D341Med (cell line): Measurements from ENCODE around the gene MYMX.
A peak's percentile ranks its signal among the peaks of the same experiment; 100 is the strongest.
"Not testable (repeated sequence)": the region's sequence is repeated elsewhere in the genome, so short reads cannot be mapped to it uniquely, and the experiment has no call there.

ENCODE experiments used
- DNase-seq: peaks from one replicate; pipeline ENCODE4 v3.0.0; 2012; ENCODE audit warnings: low spot score

The MYMX gene

DNA sequence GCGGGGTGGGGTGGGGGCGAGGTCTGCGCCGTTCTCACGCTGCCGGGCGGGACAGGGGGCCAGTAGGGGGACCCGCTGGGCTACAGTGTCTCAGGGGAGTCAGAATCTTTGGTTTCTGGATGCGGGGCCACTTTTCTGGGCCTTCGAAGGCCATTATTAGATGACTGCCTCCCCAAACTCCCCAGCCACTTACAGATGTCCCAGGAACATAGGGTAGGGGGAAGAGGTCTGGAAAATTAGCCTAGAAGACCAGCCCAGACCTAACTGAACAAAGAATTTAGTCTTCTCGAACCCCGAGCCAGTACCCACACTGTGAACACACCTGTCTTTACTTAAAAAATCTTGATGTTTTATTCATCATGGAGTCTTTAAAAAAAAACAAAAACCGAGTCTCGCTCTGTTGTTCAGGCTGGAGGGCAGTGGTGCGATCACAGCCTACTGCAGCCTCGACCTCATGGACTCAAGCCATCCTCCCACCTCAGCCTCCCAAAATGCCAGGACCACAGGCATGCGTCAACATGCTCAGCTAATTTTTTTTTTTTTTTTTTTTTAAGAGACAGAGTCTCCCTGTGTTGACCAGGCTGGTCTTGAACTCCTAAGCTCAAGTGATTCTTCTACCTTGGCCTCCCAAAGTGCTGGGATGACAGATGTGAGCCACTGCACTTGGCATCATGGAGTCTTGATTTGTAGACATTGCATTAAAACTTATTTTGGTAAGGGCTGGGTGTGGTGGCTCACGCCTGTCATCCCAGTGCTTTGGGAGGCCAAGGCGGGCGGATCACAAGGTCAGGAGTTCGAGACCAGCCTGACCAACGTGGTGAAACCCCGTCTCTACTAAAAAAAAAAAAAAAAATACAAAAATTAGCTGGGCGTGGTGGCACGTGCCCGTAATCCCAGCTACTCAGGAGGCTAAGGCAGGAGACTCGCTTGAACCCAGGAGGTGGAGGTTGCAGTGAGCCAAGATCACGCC, 3.4 kb downstream of the MYMX start:
- no peak for DNase-seq

DNA sequence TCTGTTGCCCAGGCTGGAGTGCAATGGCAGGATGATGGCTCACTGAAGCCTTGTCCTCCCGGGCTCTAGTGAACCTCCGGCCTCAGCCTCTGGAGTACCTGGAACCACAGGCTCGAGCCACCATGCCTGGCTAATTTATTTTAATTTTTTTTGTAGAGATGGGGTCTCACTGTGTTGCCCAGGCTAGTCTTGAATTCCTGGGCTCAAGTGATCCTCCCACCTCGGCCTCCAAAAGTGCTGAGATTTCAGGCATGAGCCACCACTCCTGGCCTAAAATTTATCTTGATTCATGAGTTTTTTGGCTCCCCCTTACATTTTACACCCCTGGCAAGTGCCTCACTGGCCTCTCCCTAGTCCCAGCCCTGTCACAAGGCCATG, 4.2 kb downstream of the MYMX start:
- no peak for DNase-seq

DNA sequence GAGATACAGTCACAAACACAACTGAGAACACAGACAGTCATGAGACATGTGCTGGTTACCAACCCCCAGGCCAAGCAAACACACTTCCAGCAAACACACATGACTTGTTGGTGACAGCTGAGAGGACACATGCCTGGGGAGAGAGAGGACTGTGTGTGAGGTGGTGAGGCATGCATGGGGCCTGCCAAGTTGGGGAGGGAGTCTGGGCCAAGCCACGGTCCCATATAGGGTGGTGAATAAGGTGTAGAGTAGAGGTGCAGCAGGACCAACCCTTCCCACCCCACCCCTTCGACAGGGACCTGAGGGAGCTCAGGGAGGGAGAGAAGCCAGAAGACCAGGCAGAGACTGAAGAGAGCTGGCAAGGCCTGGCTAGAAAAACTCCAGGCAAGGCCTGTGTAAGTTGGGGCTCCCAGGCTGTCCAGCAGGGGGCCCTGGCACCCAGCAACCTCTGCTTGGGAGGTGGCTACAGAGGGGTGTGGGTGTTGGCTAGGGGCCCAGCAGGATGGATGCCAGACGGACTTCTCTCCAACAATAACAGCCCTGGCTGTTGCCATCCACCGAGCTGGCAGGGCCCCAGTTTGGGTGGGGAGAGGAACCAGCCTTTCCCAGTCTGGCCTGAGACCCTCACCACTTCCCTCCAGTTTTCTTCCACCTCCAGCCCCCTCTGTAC, 4.7 kb downstream of the MYMX start:
- DNase-seq = peak; percentile 84

DNA sequence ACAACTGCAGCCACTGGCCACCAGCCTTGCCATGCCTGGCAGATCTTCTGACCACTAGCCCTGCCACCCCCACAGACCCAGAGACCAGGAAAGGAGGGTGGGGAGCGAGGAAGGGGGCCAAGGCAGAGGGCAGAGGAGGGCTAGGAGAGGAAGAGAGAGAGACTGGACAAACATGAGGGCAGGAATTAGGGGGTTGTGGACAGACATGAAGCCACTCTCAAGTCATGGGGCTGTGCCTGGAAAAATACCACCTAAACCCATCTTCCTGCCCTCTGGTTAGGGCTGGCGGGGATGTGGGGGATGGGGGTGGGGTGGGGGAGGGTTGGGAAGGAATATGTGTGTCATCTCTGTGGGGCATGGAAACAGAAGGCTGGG, 5.2 kb downstream of the MYMX start:
- no peak for DNase-seq

DNA sequence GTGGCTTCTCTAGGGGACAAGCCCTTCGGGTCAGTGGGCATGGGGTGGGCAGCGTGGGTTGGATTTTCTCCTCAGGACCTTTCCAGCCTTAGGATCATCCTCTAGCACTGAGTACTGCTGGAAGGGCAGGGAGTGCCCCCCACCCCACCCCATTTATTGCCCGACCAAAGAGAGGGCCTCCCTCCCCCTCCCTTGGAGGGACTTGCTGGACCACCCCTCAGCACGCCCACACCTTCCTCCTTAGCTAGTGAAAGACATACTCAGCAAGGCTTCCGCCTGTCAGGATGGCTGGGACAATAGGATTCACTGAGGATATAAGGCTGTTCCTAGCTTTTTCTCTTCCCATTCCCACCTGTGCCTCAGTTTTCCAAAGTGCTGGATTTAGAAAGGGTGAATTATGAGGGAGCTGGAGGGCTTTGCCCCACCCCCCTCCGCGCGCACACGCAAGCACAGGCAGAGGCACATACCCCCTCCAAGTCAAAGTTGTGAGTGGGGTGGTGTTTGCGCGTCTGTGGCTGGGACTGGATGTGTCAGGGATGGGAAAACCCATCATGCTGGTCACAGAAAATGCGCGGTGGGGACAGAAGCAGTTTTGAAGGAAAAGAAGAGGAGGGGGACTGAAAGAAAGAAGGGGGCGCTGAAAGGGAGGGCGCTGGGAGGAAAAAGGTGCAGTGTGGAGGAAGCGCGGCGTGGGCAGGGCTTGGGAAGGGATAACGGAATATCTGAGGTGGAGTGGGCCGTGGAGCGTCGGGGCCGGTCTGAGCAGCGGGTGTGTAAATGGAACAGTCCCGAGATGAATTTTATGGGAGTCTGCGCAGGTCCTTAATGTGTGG, 6.0 kb downstream of the MYMX start:
- DNase-seq = no peak

DNA sequence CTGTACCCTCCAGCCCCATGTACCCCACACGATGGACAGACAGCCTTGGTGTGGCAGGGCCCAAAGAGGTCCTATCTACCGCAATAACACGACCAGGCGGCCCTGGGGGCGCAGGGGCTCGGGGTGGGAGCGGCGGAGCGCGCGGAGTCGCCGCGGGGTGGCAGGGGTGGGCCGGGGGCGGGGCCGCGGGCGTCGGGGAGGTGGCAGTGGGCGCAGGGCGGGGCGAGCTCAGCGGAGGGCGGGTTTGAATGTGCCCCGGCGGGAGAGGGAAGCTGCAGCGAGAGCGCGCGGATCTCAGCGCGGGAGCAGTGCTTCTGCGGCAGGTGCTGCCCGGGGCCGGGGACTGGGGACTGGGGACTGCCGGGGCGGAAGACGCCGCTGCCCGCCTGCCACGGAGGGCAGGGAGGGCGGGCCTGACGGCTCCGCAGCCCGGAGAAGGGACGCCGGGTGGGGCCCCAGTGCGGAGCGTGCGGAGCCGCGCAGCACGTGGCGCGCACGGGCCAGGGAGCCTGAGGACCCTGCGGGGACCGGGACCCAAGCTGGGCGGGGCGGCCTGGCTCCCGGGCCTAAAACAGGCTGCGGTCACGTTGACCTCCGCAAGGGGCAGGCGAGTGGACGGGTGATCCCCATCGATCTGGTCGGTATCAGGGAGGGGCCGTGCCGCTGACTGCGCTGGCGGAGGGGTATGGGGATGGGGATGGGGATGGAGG, 6.7 kb downstream of the MYMX start, which contains the start of gene SLC29A1:
Gene SLC29A1, plus strand, starts transcription at position 277 of the 710 bp plus-strand sequence. CDS start 3,719 bp downstream, outside the sequence.
- DNase-seq = peak; percentile 98

DNA sequence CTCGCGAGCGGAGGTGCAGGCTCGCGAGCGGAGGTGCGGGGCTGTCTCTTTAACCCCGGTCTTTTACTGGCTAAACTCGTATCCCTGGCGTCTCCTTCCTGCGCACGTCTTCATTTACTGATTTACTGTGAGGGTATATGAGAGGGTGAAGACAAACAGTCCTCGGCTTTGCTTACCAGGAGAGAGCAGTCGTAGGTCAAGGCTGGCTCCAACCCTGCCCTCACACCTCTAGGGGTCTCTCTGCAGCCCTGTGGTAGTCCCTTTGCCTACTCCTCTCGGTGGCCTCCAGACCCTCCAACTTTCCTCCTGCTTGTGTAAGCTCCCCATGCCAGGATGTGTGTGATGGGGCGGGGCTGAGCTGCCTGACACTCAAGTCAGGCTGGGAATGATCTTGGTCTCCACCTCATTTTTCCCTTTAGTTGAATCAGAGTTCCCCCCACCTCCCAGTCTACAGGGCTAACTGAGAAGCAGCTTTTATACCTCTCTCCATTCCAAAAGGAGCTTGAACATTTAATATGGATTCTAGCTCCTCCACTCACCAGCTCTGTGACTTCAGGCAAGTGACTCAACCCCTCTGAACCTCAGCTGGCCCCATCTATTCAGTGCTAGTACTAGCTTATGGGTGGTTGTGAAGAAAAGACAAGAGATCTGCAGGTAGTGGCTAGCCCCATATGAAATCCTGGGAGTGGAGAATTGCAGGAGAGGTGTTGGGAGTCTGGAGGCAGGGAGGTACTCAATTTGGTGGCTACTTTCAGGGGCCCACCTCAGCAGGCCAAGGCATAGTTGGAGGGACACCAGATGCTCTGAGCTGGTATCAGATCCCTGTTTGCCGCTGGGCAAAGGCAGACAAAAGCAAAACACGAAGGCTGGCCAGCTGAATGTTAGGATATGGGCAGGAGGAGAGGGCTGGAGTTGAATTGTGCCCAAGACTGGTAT, 7.6 kb downstream of the MYMX start:
- DNase-seq = peak; percentile 55

DNA sequence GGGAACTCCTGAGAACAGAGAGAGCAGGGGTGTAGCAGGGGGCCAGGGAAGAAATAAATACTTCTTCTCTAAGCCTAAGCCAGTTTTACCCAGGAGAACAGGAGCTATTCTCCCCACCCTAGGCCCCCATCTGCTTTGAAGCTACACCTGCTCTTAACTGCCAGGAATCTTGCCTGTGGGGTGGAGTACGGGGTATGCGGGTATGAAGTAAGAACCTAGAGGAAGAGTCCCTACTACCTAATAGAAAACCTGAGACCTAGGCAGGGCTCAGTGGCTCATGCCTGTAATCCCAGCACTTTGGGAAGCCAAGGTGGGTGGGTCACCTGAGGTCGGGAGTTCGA, 8.2 kb downstream of the MYMX start:
- no peak for DNase-seq

- DNase-seq = no peak
Measured at GRCh38 chr6:44225579-44226325, 9.0 kb downstream of the MYMX start.

- DNase-seq = no peak
Measured at GRCh38 chr6:44226368-44227147, 9.8 kb downstream of the MYMX start.

GRCh38 chr6:44227148-44227793, 10.5 kb downstream of the MYMX start:
- DNase-seq = no peak

- no peak for DNase-seq
Measured at GRCh38 chr6:44228031-44228430, 11.3 kb downstream of the MYMX start.

DNA sequence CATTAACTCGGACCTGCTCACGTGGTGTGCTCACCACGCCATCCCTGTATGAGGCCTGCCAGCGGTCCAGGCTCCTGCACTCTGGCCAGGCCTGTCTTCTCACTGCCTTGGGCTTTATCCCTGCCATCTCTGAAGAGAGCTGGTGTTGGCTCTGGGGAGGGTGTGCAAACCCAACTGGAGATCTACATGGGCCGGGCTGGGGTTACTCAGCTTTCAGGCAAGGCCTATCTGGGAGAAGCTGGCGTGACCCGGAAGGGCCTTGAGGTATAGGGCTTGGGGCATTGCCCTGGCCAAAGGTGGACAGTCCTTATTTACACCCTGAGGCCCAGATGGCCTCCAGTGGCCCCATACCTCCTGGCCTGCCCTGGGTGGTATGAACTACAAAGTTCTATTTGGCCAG, 11.7 kb downstream of the MYMX start:
- DNase-seq = no peak

- no peak for DNase-seq
Measured at GRCh38 chr6:44228836-44229235, 12.1 kb downstream of the MYMX start.

DNA sequence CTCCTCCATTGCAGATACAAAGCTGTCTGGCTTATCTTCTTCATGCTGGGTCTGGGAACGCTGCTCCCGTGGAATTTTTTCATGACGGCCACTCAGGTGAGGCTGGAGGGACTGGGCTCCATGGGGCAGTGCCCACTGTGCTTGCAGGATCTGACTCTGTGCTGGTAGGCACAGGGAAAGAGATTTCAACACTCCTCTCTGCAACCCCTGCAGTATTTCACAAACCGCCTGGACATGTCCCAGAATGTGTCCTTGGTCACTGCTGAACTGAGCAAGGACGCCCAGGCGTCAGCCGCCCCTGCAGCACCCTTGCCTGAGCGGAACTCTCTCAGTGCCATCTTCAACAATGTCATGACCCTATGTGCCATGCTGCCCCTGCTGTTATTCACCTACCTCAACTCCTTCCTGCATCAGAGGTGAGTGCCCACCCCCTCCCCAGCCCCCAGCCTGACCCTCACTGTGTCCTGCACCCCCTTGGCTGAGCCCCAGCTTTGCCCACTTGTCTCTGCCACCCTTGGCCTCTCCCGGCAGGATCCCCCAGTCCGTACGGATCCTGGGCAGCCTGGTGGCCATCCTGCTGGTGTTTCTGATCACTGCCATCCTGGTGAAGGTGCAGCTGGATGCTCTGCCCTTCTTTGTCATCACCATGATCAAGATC, 12.8 kb downstream of the MYMX start:
- no peak for DNase-seq

- DNase-seq = no peak
Measured at GRCh38 chr6:44230034-44230675, 13.4 kb downstream of the MYMX start.

- DNase-seq = not testable (repeated sequence)
Measured at GRCh38 chr6:44231426-44231825, 14.7 kb downstream of the MYMX start.
